ENCODE measurements around the gene BCL2.

Gene BCL2

GRCh38 chr18:63271881-63272299 is 47.7 kb downstream of the BCL2 start:
- Histone ChIP-seq H3K9ac (ENCODE audit: low read depth, low read length) (no peak overlapping the region), H3K9me3 (ENCODE audit: control insufficient read depth, insufficient read depth, low read length) (no peaks in the 10 kb centered on the region), H3K36me3 (ENCODE audit: control insufficient read depth, insufficient read depth, low read length) (no peaks in the 10 kb centered on the region), H3K4me3 (ENCODE audit: low read depth, low read length) (no peak overlapping the region), H3K27me3 (ENCODE audit: control insufficient read depth, insufficient read depth, low read length) (no peaks in the 10 kb centered on the region), H3K4me1 (ENCODE audit: control insufficient read depth, insufficient read depth, low read length) (no peaks in the 10 kb centered on the region)

GRCh38 chr18:63271148-63271547 is 48.4 kb downstream of the BCL2 start:
- no peaks in the 10 kb centered on the region for H3K27me3 ChIP-seq (ENCODE audit: control insufficient read depth, insufficient read depth, low read length)
- no peak overlapping the region for H3K4me3 ChIP-seq (ENCODE audit: low read depth, low read length)
- H3K36me3 ChIP-seq (ENCODE audit: control insufficient read depth, insufficient read depth, low read length), result no peaks in the 10 kb centered on the region

GRCh38 chr18:63267975-63268721 is 51.4 kb downstream of the BCL2 start:
- H3K36me3 ChIP-seq (ENCODE audit: control insufficient read depth, insufficient read depth, low read length), result no peaks in the 10 kb centered on the region
- H3K4me3 ChIP-seq (ENCODE audit: low read depth, low read length), result no peak overlapping the region
- no peaks in the 10 kb centered on the region for H3K27me3 ChIP-seq (ENCODE audit: control insufficient read depth, insufficient read depth, low read length)
- H3K9me3 ChIP-seq (ENCODE audit: control insufficient read depth, insufficient read depth, low read length), result no peaks in the 10 kb centered on the region
- H3K9ac ChIP-seq (ENCODE audit: low read depth, low read length), result no peak overlapping the region
- H3K4me1 ChIP-seq (ENCODE audit: control insufficient read depth, insufficient read depth, low read length), result no peaks in the 10 kb centered on the region

More at GRCh38 chr18:63271148-63271547, 48.4 kb downstream of the BCL2 start:
- H3K9ac ChIP-seq (ENCODE audit: low read depth, low read length), result no peak overlapping the region
- no peaks in the 10 kb centered on the region for H3K4me1 ChIP-seq (ENCODE audit: control insufficient read depth, insufficient read depth, low read length)
- no peaks in the 10 kb centered on the region for H3K9me3 ChIP-seq (ENCODE audit: control insufficient read depth, insufficient read depth, low read length)

GRCh38 chr18:63266888-63267790 is 52.4 kb downstream of the BCL2 start:
- no peaks in the 10 kb centered on the region for H3K36me3 ChIP-seq (ENCODE audit: control insufficient read depth, insufficient read depth, low read length)
- H3K4me1 ChIP-seq (ENCODE audit: control insufficient read depth, insufficient read depth, low read length), result no peaks in the 10 kb centered on the region
- no peak overlapping the region for H3K9ac ChIP-seq (ENCODE audit: low read depth, low read length)
- no peaks in the 10 kb centered on the region for H3K9me3 ChIP-seq (ENCODE audit: control insufficient read depth, insufficient read depth, low read length)
- H3K27me3 ChIP-seq (ENCODE audit: control insufficient read depth, insufficient read depth, low read length), result no peaks in the 10 kb centered on the region
- H3K4me3 ChIP-seq (ENCODE audit: low read depth, low read length), result no peak overlapping the region

GRCh38 chr18:63265326-63265725 is 54.2 kb downstream of the BCL2 start:
- no peaks in the 10 kb centered on the region for H3K27me3 ChIP-seq (ENCODE audit: control insufficient read depth, insufficient read depth, low read length)
- no peak overlapping the region for H3K9ac ChIP-seq (ENCODE audit: low read depth, low read length)
- H3K9me3 ChIP-seq (ENCODE audit: control insufficient read depth, insufficient read depth, low read length), result no peaks in the 10 kb centered on the region
- no peak overlapping the region for H3K4me3 ChIP-seq (ENCODE audit: low read depth, low read length)
- no peaks in the 10 kb centered on the region for H3K4me1 ChIP-seq (ENCODE audit: control insufficient read depth, insufficient read depth, low read length)
- H3K36me3 ChIP-seq (ENCODE audit: control insufficient read depth, insufficient read depth, low read length), result no peaks in the 10 kb centered on the region

GRCh38 chr18:63264871-63265270 is 54.7 kb downstream of the BCL2 start:
- Histone ChIP-seq H3K4me1 (ENCODE audit: control insufficient read depth, insufficient read depth, low read length) (no peaks in the 10 kb centered on the region), H3K9me3 (ENCODE audit: control insufficient read depth, insufficient read depth, low read length) (no peaks in the 10 kb centered on the region), H3K4me3 (ENCODE audit: low read depth, low read length) (no peak overlapping the region), H3K36me3 (ENCODE audit: control insufficient read depth, insufficient read depth, low read length) (no peaks in the 10 kb centered on the region), H3K27me3 (ENCODE audit: control insufficient read depth, insufficient read depth, low read length) (no peaks in the 10 kb centered on the region), H3K9ac (ENCODE audit: low read depth, low read length) (no peak overlapping the region)

GRCh38 chr18:63263444-63263843 is 56.1 kb downstream of the BCL2 start:
- Histone ChIP-seq H3K4me3 (ENCODE audit: low read depth, low read length) (no peak overlapping the region), H3K36me3 (ENCODE audit: control insufficient read depth, insufficient read depth, low read length) (no peaks in the 10 kb centered on the region), H3K27me3 (ENCODE audit: control insufficient read depth, insufficient read depth, low read length) (no peaks in the 10 kb centered on the region), H3K4me1 (ENCODE audit: control insufficient read depth, insufficient read depth, low read length) (no peaks in the 10 kb centered on the region), H3K9ac (ENCODE audit: low read depth, low read length) (no peak overlapping the region), H3K9me3 (ENCODE audit: control insufficient read depth, insufficient read depth, low read length) (no peaks in the 10 kb centered on the region)

- Histone ChIP-seq H3K36me3 (ENCODE audit: control insufficient read depth, insufficient read depth, low read length) (no peaks in the 10 kb centered on the region), H3K4me3 (ENCODE audit: low read depth, low read length) (no peak overlapping the region), H3K27me3 (ENCODE audit: control insufficient read depth, insufficient read depth, low read length) (no peaks in the 10 kb centered on the region), H3K9me3 (ENCODE audit: control insufficient read depth, insufficient read depth, low read length) (no peaks in the 10 kb centered on the region), H3K4me1 (ENCODE audit: control insufficient read depth, insufficient read depth, low read length) (no peaks in the 10 kb centered on the region), H3K9ac (ENCODE audit: low read depth, low read length) (no peak overlapping the region)
Observed at GRCh38 chr18:63262369-63263335, 56.9 kb downstream of the BCL2 start.

- Histone ChIP-seq H3K9ac (ENCODE audit: low read depth, low read length) (no peak overlapping the region), H3K36me3 (ENCODE audit: control insufficient read depth, insufficient read depth, low read length) (no peaks in the 10 kb centered on the region), H3K27me3 (ENCODE audit: control insufficient read depth, insufficient read depth, low read length) (no peaks in the 10 kb centered on the region), H3K9me3 (ENCODE audit: control insufficient read depth, insufficient read depth, low read length) (no peaks in the 10 kb centered on the region), H3K4me3 (ENCODE audit: low read depth, low read length) (no peak overlapping the region), H3K4me1 (ENCODE audit: control insufficient read depth, insufficient read depth, low read length) (no peaks in the 10 kb centered on the region)
Observed at GRCh38 chr18:63261029-63261428, 58.5 kb downstream of the BCL2 start.

- H3K4me3 ChIP-seq (ENCODE audit: low read depth, low read length), result no peak overlapping the region
- H3K27me3 ChIP-seq (ENCODE audit: control insufficient read depth, insufficient read depth, low read length), result no peaks in the 10 kb centered on the region
- no peaks in the 10 kb centered on the region for H3K36me3 ChIP-seq (ENCODE audit: control insufficient read depth, insufficient read depth, low read length)
- H3K9me3 ChIP-seq (ENCODE audit: control insufficient read depth, insufficient read depth, low read length), result no peaks in the 10 kb centered on the region
- H3K4me1 ChIP-seq (ENCODE audit: control insufficient read depth, insufficient read depth, low read length), result no peaks in the 10 kb centered on the region
- H3K9ac ChIP-seq (ENCODE audit: low read depth, low read length), result no peak overlapping the region
Observed at GRCh38 chr18:63260380-63260754, 59.2 kb downstream of the BCL2 start.
